Activated CD4-positive, alpha-beta T cell treated with anti-CD3 and anti-CD28 coated beads, Interleukin-2, Interleukin-6, amounts not matched to agents 100 ng/mL and 50 ng/mL, durations not matched to agents 16 hours and 8 hours (primary cell): ENCODE data around the gene PTPRU.

Experiments
- DNase-seq: peaks from one replicate; pipeline ENCODE4 v3.0.0-alpha.2; 2020

PTPRU gene

DNA sequence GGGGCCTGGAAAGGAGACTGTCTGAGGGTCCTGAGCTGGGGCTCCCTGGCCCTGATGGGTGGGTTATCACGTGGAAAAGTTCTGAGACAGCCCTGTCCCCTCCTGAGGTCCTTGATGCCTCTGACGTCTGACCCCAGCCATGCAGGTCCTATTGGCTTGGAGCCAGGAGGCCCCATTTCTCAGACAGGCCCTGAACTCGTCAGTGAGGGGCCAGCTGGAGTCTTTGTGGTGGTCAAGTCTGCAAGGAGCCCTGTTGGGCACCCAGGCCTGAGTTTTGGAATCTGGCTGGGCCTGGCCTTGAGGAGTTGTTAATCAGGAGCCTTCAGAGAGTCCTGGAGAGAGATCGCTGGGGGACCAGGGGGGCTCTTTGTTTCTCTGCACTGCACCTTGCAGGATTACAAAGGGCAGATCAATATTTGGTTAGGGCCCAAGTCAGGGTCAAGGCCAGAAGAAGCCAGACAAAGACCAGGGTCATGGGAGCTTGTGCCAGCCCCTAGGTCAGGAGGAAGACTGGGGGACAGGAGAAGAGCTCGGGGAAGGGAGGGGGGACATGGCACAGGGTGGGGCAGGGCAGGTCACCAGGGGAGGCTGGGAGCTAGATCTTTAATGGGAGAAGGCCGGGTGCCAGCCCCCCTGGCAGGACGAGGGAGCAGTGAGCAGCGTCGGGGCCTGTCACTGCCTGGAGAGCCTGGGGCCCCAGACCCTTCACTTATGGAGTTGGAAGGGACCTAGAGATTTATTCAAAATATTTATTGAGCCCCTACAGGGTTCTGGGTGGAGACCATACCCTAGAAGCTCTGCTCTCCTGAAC lies 83.2 kb downstream of the PTPRU start:
- DNase-seq: no peak

DNA sequence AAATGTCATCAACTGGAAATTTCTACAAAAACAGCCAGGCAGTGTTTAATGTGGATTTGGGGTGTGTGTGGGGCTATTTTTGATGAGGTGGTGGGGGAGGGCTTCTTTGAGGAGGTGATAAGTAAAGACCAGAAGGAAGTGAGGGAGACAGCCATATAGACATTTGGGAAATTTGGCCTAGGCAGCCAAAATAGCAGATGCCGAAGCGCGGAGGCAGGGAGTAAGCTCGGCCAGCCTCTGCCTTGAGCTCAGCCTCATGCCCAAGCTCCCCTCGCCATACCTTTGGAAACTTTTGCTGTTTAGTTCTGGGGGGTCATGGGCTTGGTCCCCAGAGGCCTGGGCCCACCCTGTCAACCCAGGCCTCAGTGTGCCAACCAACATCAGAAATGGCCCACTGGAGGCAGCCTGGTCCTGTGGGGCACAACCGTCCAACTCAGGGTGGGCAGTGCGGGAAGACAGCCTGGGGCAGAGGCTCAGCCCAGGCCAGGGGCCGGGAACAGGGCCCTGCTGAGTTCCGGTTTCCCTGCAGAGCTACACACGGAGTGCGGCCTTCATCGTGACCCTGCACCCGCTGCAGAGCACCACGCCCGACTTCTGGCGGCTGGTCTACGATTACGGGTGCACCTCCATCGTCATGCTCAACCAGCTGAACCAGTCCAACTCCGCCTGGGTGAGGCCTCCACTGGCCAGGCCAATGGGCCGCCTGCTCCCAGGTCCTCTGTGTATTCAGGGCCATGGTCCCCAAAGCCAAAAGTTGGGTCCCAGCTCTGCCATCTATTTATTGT lies 84.0 kb downstream of the PTPRU start:
- no peak for DNase-seq

DNA sequence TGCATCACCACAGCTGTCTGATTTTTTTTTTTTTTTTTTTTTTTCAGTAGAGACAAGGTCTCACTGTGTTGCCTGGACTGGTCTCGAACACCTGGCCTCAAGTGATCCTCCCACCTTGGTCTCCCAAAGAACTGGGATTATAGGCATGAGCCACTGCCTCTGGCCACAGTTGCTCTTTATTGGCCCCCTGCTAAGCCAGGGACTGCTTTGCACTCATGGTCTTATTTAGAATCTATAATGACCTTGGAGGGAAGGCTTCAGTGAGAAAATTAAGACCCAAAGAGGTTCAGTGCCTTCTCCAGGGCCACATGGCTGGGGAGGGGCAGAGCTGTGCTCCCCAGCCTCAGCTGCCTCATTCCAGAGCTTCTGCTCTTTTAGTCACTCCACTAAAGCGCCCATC lies 84.9 kb downstream of the PTPRU start:
- no peak for DNase-seq

DNA sequence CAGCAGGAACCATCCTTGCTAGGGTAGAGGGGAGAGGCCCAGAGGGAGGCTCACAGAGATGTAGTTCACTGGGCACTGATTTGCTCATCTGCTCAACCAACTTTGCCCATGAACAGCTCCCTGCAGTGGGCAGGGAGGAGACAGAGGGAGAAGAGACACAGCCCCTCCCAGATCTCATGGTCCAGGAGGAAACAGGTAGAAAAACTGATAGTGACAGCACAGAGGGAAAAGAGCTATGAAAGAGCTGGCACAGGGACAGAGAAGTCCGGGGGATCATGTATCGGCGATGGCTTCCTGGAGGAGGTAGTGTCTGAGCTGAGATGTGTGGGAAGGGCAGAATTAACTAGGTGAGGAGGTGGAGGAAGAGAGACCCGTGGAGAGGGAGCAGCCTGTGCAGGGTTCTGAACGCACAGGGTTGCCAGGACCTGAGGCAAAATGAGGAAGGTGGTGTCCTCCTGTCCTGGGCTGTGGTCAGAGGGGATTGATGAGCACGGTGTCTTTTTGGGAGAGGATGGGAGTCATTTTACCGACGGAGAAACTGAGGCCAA lies 85.9 kb downstream of the PTPRU start:
- DNase-seq: no peak

DNA sequence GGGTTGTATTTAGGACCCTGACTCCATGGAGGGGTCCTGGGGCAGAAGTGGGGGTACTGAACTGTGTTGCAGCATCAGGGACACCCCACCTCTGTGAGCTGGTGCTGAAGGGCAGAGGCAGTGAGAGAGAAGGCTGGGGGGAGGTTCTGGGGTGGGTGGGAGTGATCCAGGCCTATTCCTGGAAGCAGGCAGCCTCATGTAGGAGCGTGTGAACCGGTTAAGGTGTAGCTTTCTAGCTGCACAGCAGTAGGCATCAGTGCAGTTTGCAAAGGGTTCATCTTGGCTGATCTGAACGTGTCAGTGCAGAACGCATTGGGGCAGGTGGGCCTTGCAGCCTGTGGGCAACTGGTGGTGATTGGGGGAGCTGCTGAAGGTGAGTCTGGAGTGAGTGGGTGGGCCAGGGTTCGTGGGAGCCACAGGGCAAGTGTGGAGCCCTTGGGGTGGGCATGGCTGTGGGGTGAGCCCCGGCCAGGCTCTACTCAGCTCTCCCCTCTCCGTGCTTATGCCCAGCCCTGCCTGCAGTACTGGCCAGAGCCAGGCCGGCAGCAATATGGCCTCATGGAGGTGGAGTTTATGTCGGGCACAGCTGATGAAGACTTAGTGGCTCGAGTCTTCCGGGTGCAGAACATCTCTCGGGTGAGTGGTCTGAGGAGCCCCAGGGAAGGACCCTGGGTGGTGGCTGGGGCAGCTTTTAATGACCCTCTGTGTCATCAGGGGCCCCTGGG lies 86.7 kb downstream of the PTPRU start:
- DNase-seq: no peak

DNA sequence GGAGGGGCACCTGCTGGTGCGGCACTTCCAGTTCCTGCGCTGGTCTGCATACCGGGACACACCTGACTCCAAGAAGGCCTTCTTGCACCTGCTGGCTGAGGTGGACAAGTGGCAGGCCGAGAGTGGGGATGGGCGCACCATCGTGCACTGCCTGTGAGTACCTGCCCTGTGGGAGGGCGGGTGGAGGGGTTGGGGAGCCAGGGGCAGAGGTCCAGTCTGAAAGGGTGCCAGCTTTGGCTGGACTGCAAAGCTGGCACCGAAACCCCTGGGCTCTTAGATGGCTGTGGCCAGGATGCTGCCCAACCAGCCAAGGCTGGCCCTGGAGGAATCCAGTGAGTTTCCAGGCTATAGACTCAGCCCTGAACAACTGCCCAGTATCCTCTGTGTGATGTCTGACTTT lies 87.3 kb downstream of the PTPRU start:
- no peak for DNase-seq

DNA sequence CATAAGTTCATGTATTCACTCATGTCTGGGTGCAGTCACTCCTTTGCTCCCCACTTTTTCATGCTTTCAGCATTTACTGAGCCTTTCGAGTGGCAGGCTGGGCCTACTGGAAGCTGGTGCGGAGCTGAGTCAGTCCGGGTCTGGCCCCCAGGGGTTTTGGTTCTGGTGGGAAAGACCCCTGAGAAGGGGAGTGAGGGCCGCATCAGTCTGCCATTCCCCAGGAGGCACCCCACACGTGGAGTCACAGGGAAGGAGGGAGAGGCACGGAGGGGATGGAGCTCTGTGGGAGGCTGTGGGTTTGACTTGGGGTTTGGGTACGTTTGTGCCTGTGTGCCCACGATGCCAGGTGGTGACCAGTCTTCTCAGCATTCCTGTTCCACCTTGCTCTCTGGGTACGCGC lies 87.9 kb downstream of the PTPRU start:
- DNase-seq: no peak

DNA sequence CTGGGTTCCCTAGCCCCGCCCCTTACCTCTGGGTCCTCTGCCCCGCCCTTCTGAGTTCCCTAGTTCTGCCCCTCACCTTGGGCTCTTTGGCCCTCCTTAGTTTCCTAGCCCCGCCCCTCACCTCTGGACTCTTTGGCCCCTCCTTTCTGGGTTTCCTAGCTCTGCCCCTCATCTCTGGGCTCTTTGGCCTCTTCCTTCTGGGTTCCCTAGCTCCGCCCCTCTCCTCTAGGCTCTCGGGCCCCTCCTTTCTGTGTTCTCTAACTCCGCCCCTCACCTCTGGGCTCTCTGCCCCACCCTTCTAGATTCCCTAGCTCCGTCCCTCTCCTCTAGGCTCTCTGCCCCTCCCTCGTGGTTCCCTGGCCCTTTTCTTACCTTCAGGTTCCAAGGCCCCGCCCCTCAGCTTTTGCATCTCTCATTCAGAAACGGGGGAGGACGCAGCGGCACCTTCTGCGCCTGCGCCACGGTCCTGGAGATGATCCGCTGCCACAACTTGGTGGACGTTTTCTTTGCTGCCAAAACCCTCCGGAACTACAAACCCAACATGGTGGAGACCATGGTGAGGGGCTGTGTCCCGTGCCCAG lies 88.5 kb downstream of the PTPRU start:
- no peak for DNase-seq

DNA sequence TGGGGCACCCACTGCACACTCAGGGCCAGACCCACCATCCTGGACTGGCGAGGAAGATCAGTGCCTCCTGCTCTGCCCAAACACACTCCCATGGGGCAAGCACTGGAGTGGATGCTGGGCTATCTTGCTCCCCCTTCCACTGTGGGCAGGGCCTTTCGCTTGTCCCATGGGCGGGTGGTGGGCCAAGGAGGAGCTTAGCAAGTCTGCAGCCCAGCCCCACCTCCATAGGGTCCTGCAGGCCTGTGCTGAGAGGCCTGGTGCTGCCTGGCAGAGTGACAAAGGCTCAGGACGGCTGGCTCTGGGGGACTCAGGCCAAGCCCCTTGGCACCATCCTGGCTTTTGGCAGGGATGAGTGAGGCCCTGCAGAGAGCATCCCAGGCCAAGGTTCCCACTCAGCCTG lies 89.4 kb downstream of the PTPRU start:
- DNase-seq: no peak

DNA sequence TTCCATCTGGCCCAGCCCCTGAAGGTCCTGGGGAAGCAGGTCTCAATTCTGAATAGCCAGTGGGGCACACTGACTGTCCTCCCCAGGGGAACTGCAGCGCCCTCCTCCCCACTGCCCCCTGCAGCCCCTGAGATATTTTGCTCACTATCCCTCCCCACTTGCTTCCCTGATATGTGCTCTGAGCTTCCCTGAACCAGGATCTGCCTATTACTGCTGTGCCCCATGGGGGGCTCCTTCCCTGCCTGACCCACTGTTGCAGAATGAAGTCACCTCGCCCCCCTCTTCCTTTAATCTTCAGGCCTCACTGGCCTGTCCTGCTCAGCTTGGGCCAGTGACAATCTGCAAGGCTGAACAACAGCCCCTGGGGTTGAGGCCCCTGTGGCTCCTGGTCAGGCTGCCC lies 89.8 kb downstream of the PTPRU start:
- DNase-seq: no peak

DNA sequence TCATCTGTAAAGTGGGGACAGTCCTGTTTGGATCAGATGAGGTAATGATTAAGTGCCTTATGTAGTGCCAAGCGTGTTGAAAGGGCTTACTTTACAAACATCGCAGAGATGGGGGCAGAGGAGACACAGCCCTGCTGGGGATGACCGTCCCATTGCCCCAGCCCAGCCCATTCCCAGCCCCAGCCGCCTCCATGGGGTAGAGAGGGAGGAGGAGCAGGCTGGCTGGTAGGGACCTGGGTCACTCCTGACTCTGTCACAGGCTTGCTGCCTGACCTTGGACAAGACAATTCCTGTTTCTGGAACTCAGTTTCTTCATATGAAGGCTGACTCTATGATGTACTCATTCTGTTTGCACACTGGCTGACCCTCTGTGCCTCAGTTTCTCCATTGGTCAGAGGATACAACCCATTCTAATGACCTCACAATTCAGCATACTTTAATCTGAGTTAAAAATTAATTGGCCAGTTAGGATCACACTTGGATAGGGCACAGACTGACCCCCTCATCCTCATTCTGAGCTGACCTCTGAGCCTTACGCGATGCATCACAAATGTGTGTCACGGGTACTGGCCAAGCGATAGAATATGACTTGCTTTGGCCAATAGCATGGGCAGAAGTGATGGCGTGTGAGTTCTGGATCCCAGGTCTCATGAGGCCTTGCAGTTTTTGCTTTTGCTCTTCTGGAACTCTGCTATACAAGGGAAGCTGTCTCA lies 91.1 kb downstream of the PTPRU start:
- DNase-seq: no peak

DNA sequence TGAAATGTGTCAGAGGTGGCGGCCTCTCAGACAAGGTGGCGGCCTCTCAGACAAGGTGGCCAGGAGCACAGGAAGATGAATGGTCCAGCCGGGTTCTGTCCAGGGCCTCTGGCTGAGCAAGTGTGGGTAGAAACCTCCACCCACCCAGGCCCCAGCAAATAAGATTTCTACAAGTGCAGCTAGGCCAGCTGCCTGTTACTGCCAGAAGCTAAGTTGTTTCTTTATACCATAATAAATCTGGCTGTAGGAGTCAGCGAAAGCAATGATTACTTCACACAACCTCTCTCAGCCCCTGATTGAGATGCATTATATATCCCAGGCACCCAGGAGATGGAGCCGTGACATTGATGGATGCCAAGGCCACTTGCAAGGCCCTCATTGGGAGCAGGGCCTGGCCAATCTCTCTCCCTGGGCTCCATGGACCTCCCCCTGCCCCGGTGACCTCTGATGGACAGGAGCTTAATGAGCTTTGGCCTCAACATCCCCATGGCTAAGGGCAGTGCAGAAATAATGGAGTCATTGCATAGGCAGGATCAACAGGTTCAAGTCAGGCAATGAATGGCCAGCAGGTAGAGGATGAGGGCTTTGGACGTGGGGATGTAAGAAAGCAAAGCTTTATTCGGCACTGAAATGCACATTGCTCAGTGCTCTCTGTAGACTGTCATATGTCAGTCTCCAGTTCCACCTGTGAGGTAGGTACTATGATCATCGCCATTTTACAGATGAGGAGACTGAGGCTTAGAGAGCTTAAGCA lies 92.9 kb downstream of the PTPRU start:
- DNase-seq: no peak

DNA sequence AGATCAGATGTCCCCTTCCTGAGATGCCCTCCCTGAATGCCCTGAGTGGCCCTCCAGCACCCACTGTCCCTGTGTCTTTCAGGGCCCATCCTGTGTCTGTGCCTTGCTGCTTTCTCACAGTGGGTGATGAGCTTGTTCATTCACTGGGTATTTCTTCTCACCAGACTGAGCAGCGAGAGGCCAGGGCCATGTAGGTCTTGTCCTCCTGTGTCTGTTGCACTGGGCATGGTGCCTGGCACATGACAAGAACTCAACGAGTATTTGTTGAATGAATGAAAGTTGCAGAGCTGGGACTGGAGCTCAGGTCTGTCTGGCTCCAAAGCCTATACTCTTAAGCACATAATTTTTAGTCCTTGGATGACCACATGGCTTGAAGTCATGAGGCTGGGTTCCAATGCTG lies 93.8 kb downstream of the PTPRU start:
- DNase-seq: no peak

DNA sequence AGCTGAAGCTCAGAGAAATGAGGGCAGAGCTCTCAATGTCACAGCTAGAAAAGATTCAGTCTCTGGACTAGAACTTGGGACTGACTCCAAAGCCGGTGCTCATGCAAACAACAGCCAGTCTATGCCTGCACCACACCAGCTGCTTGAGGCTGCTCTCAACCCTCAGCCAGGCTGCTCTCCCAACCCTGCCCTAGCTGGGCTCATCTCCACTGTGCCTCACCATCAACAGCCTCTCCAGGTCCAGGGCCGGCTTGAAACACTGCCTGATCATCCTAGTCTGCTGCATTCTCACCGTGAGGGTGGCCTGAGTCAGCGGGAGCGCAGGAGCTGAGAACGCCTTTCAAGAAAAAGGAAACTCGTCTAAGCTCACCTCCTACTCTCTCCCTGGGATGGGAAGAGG lies 94.5 kb downstream of the PTPRU start:
- no peak for DNase-seq

DNA sequence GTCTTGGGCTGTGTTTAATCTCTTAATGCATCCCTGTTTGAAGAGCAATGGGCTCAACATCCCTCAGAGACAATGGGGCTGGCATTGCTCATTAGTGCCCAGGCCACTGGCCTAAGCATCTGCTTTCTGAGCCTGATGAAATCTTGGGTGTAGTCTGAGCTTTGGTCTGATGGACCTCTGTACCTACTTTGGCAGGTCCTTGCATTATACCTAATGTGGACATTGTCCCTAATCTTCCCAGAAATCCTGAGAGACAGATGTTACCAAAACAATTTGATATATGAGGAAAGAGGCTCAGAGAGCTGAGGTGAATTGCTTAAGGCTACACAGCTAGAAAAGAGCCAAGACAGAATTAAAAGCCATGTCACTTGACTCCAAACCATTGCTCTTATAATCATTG lies 95.0 kb downstream of the PTPRU start:
- no peak for DNase-seq

DNA sequence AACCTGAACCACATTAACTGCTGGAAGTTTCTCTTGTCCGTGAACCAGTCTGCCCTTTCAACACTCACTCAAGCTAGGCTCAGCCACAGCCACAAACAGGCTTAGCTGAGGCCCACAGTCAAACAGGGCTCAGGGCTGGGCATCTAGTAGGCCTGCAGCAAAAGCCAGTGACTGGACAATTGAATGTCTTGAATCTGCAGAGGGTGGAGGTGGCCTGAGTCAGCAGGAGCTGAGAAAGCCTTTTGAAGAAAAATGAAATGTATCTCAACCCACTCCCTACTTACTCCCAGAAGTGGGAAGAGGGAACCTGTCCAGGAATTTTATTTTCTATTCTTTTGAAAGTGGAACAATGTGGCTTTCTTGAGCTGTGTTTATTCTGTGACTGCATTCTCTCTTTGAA lies 95.4 kb downstream of the PTPRU start:
- DNase-seq: no peak

DNA sequence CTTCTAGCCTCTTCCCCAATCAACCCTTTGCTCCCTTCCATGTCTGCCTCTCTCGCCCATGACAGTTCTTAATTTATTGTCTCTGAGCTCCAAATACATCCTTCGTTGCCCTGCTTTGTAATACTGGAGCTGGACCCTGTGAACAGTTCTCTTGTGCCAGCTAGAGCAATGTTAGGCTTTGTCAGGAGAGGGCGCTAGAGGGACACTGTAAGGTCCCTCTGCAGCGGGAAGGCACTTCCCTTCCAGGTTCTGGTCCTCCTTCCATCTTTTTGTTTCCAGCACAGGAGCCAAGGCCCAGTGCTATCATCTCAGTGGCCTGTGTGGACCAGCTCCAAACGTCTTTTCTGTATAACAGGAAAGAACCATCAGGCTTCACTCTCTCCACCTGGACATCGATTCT lies 95.9 kb downstream of the PTPRU start:
- DNase-seq: peak; percentile 44

DNA sequence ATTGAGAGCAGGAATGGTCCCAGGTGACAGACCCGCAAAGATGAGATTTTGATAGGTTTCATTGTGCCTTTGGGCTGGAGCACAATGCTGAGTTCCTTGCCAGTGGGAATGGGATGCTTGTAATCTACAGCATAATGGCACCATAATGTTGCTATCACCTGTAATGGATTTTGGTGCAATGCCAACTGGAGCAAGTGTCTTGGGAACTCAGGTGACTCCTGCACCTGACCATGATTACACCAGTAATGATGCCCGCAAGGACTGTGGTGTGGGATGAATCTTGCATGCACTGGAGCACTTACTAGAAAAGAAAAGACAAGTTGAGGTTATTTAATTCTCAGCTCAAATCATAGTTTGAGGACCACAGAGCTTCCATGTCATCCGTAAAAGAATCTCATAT lies 96.7 kb downstream of the PTPRU start:
- no peak for DNase-seq

DNA sequence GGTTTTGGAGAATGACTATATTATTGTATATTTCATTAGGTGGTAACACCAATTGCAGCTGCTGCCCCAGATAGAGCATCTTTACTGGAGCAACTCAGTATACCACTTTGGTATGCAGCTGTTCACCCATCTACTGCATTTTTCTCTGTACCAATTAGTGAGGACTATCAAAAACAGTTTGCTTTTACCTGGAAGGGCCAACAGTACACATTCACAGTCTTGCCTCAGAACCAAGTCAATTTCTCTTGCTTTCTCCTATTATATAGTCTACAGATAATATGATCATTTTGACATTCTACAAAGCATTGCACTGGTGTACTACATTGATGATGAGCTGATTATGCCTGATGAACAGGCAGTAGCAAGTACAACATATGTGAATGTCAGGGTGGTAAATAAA lies 99.3 kb downstream of the PTPRU start:
- no peak for DNase-seq

DNA sequence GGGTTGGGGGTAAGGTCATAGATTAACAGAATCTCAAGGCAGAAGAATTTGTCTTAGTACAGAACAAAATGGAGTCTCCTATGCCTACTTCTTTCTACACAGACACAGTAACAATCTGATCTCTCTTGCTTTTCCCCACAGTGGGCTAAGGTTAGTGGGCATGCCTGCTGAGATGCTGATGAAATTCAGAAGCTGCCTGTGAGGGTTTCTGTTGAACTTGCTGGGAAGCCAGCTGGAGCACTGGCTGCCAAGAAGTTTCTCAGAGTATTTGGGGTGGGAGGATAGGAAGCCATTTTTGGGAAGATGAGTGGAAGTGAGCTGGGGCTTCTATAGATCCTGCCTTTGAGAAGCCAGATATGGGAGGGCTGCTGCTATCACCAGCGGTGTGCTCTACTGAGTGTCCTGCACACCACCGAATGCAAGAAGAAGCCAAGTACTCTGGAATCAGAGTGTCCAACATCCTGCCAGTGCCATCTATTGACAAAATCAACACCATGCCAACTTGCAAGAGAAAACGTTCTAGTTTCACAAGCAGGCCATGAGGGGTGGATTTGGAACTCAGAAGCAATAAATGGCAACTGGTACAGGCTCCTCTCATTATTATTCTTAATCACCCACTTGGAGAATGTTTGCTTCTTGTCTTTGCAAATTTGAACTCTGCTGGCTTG lies 102.7 kb downstream of the PTPRU start:
- DNase-seq: no peak

DNA sequence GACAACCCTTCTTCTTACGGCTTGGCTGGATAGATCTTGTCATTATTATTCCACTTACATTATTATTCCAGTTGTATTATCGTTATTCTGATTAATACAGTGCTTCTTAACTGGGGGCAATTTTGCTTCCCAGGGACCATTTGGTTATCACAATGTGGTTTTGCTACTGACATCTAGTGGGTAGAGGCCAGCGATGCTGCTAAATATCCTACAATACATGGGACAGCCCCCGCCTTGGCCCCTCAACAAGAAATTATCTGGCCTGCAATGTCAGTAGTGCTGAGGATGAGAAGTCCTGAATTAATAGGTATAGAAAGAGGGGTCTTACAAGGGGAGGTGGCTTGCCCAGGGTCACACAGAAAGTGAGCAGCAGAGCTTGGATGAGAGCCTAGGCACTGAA lies 105.6 kb downstream of the PTPRU start:
- no peak for DNase-seq
